DMS153 treated with DMSO at 0.1 percent for 48 hours (cell line): ENCODE measurements around the gene F2RL1.
A peak's percentile ranks its signal among the peaks of the same experiment; 100 is the strongest.
"Not testable (repeated sequence)": the region's sequence is repeated elsewhere in the genome, so short reads cannot be mapped to it uniquely, and the experiment has no call there.

Experiments
- DNase-seq: peaks from one replicate; lab custom pipeline; 2025; ENCODE audit not compliant: unreplicated experiment; lab: John Stamatoyannopoulos, UW

The F2RL1 gene

GRCh38 chr5:76849419-76850291, 30.8 kb downstream of the F2RL1 start, which contains the start of gene S100Z:
Gene S100Z (plus strand): TSS chr5:76850014. CDS start chr5:76875360, 25,346 bp downstream.
- DNase-seq: no peak

GRCh38 chr5:76850543-76851145, 31.8 kb downstream of the F2RL1 start:
- DNase-seq: no peak

- no peak for DNase-seq
Measured at GRCh38 chr5:76851728-76852369, 33.0 kb downstream of the F2RL1 start.

GRCh38 chr5:76852772-76853171, 33.9 kb downstream of the F2RL1 start:
- no peak for DNase-seq

- DNase-seq: not testable (repeated sequence)
Measured at GRCh38 chr5:76853741-76854140, 34.9 kb downstream of the F2RL1 start.

- no peak for DNase-seq
Measured at GRCh38 chr5:76854644-76855043, 35.8 kb downstream of the F2RL1 start.

GRCh38 chr5:76855501-76855900, 36.7 kb downstream of the F2RL1 start:
- not testable (repeated sequence) for DNase-seq

GRCh38 chr5:76855961-76856360, 37.1 kb downstream of the F2RL1 start:
- no peak for DNase-seq

GRCh38 chr5:76856800-76857199, 38.0 kb downstream of the F2RL1 start:
- DNase-seq: not testable (repeated sequence)

- no peak for DNase-seq
Measured at GRCh38 chr5:76859591-76860247, 40.9 kb downstream of the F2RL1 start.

- no peak for DNase-seq
Measured at GRCh38 chr5:76861612-76862011, 42.8 kb downstream of the F2RL1 start.

GRCh38 chr5:76863001-76863400, 44.2 kb downstream of the F2RL1 start:
- DNase-seq: no peak

- no peak for DNase-seq
Measured at GRCh38 chr5:76866503-76866902, 47.7 kb downstream of the F2RL1 start.

GRCh38 chr5:76867038-76867437, 48.2 kb downstream of the F2RL1 start:
- no peak for DNase-seq

- peak; percentile 46 for DNase-seq
Measured at GRCh38 chr5:76867827-76868693, 49.2 kb downstream of the F2RL1 start.

- DNase-seq: no peak
Measured at GRCh38 chr5:76870046-76870445, 51.2 kb downstream of the F2RL1 start.

GRCh38 chr5:76874088-76874581, 55.3 kb downstream of the F2RL1 start:
- peak; percentile 14 for DNase-seq
